Spleen (tissue), 7 donors: Measurements from ENCODE around the gene PSMG3.

Experiments
- CTCF ChIP-seq, 11 experiments: fragments of 200-600 bp in 7 of 11; fragments of 450-650 bp in 4 of 11; sonication (generic) in 4 of 11; IDR thresholded peaks in 8 of 11; conservative IDR thresholded peaks in 3 of 11; 1 replicate in 7 of 11; 2 replicates in 4 of 11; pipeline versions ENCODE4 v1.4.0 to v1.8.0; 2016 to 2021; ENCODE audit warnings: antibody characterized with exemption in 11 of 11, inconsistent platforms in 4 of 11, mild to moderate bottlenecking in 1 of 11
- POLR2A ChIP-seq, 3 donors: fragments of 450-650 bp; IDR thresholded peaks; one replicate each; pipeline ENCODE4 v1.5.1; 2017; ENCODE audit warnings: antibody characterized with exemption in 3 of 3, mild to moderate bottlenecking in 1 of 3
- donor health status: DM: no; HTN: no; CAD: no; lungs with moderate emphysema.
- donor health status: DM: no; HTN: no; CAD: no.
- donor health status: DM: no; HTN: no; CAD: no.

DNA sequence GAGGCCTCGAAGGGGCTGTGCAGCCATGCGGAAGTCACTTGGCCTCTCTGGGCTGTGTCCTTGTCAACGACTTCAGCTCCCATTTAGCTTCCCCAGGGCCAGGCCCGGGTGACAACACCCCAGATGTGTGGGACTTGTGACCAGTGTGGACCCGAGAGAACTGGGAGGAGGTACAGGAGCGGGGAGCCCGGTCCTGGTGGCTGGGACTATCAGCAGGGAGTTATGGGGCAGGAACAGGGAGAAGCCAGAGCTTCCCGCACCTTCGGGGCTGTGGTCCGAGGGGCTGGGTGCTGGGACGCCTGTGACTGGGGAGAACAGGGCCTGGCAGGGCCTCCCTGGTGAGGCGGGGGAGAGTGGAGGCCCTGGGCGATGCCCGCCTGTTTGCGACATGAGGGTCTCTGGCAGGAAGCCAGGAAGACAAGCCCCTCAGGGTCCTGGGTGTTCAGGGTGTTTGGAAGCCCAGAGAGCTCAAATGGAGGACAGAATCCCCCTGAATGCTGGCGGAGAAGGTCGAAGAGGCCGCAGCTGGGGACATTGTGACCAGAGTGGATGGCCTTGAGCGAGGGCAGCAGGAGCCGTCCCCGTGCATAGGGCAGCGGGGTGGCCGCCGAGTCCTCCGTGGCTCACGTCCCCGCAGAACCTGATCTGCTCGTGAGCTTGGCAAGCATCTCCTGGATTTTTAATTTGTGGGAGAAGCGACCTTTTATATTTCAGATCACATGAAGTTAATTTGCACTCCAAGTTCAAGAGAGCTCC lies 30.0 kb upstream of the PSMG3 start:
- TF ChIP-seq CTCF (IDR thresholded peaks at IDR 0.05 in 8 of 11, conservative IDR thresholded peaks at IDR 0.05 in 3 of 11) (no peak), POLR2A (IDR thresholded peaks at IDR 0.05) (no peak)
